ENCODE measurements around the gene AKAP10. TPM values are rescaled to one million over a fixed set of nuclear protein-coding genes. Genes with fewer than 3 reads are reported as not detected.
A peak's percentile ranks its signal among the peaks of the same experiment; 100 is the strongest.
"Not testable (repeated sequence)": the region's sequence is repeated elsewhere in the genome, so short reads cannot be mapped to it uniquely, and the experiment has no call there.

AKAP10 gene, protein sequence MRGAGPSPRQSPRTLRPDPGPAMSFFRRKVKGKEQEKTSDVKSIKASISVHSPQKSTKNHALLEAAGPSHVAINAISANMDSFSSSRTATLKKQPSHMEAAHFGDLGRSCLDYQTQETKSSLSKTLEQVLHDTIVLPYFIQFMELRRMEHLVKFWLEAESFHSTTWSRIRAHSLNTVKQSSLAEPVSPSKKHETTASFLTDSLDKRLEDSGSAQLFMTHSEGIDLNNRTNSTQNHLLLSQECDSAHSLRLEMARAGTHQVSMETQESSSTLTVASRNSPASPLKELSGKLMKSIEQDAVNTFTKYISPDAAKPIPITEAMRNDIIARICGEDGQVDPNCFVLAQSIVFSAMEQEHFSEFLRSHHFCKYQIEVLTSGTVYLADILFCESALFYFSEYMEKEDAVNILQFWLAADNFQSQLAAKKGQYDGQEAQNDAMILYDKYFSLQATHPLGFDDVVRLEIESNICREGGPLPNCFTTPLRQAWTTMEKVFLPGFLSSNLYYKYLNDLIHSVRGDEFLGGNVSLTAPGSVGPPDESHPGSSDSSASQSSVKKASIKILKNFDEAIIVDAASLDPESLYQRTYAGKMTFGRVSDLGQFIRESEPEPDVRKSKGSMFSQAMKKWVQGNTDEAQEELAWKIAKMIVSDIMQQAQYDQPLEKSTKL
- 16.7 and 16.8 TPM in 2 replicates for total RNA-seq

DNA sequence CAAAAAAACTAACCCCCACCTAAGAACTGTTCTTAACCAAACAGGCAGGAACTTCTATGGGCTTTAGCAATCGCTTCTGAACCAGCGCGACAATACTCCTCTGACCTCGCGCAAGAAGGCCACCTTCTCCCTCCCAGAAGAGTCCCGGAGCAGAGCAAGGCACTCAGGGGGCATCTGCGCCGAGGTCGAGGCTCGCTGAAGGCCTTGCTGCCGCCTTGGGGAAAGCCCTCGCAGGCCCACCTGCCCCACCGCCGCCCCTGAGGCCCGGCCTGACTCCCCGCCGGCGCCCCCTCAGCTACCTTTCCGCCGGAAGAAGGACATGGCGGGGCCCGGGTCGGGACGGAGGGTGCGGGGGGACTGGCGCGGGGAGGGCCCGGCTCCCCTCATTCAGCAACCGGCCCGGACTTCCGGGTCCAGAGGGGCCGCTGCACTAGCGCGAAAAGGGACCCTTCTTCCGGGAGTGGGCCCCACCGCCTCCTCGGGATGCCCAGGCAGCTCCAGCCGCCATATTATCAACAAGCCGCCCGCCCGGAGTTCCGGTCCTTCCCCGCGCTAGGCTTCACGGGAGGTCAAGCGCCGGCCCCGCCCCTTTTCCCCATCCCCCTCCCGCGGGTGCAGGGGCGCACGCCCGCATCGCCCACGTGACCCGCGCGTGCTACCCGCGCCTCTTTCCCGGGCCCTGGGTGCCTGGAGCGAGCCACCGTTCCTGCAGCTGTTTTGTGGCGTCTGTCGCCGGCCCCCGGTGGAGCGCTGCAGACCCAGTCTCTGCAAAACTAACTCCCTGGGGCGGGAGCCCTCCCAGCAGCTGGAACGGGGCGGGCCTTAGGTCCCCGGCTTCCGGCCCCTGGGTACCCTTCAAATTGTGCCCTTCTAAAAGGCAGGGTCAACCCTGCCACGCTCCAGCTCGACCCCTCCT is at the start of gene AKAP10:
Gene AKAP10, minus strand, starts transcription at position 536 of the 916 bp plus-strand sequence. Its CDS starts 149 bp downstream, at position 387.
- no peak for DNase-seq (ENCODE audit: extremely low read depth, low read depth, low spot score)

DNA sequence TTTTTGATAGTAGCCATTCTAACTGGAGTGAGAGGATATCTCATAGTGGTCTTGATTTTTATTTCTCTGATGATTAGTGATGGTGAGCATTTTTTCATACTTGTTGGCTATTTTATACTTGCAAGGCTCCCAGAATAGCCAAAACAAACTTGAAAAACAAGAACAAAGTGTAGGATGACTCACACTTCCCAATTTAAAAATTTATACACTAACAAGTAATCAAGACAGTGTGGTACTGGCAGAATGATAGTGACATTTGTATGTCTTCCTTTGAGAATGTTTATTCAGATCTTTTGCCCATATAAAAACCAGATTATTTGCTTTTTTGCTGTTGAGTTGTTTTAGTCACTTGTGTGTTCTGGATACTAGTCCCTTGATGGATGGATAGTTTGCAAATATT is 49.3 kb upstream of the AKAP10 start:
- DNase-seq (ENCODE audit: extremely low read depth, low read depth, low spot score): no peak

DNA sequence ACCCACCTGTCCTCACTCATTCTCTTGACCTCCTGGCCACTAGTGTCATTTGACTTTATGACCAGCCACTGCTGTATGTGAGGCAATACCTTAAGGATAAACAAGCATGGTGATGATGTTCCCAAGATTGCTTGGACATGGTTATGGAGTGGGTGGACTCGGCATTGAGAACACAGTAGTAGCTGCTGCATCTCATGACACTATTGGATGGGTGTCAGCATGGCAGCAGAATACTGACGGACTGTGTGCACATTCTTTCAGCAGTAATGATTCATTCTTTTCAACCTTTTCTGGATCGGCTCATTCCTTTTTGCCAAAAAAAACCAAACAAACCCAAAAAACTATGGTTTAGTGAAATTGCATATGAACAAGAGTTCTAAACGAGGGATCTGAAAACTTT is 45.1 kb upstream of the AKAP10 start:
- no peak for DNase-seq (ENCODE audit: extremely low read depth, low read depth, low spot score)

DNA sequence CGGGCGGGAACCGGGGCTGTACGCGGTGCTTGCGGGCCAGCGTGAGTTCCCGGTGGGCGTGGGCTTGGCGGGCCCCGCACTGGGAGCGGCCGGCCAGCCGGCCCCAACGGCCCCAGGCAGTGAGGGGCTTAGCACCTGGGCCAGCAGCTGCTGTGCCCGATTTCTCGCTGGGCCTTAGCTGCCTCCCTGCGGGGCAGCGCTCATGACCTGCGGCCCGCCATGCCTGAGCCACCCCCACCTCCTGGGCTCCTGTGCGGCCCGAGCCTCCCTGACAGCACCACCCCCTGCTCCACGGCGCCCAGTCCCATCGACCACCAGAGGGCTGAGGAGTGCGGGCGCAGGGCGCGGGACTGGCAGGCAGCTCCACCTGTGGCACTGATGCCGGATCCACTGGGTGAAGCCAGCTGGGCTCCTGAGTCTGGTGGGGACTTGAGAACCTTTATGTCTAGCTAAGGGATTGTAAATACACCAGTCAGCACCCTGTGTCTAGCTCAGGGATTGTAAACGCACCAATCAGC is 38.9 kb upstream of the AKAP10 start:
- DNase-seq (ENCODE audit: extremely low read depth, low read depth, low spot score): not testable (repeated sequence)

DNA sequence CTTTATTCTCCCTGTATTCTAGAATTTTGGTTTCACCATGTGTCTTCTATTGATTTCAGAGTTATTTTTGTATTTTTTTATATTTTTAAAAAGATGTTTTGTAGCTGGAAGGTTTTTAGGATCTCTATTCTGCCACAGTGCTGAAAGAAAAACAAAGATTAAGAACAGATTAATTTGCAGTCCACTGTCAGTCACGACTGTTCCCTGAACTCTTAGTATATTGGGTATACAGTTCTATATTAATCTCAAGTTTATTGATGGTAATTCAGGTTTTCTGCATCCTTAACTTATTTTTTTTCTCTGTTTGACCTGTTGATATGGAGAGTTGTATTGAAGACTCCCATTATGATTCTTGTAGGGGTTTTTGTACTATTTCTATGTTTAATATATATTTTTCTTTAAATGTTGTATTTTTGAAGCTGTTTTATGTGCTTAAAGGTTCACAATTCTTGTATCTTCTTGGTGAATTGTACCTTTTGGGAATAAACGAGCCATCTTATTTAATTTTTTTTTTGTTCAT is 34.4 kb upstream of the AKAP10 start:
- no peak for DNase-seq (ENCODE audit: extremely low read depth, low read depth, low spot score)

DNA sequence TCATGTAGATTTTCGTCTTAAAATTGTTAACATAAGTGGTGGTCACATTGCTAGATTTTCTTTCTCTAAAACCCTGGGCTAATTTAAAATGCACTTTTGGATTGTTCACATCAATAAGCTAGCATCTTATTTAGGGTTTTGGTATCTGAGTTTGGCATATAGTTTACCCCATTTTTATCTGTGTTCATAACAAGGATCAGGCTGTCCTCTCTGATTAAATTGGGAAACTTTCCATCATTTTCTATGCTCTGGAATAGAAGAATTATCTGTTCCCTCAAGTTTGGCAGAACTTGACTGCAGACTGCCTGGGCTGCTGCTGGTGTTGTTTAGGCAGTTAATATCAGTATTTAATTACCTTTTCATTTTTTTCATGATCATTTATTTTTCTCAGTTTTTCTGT is 33.3 kb upstream of the AKAP10 start:
- DNase-seq (ENCODE audit: extremely low read depth, low read depth, low spot score): no peak

DNA sequence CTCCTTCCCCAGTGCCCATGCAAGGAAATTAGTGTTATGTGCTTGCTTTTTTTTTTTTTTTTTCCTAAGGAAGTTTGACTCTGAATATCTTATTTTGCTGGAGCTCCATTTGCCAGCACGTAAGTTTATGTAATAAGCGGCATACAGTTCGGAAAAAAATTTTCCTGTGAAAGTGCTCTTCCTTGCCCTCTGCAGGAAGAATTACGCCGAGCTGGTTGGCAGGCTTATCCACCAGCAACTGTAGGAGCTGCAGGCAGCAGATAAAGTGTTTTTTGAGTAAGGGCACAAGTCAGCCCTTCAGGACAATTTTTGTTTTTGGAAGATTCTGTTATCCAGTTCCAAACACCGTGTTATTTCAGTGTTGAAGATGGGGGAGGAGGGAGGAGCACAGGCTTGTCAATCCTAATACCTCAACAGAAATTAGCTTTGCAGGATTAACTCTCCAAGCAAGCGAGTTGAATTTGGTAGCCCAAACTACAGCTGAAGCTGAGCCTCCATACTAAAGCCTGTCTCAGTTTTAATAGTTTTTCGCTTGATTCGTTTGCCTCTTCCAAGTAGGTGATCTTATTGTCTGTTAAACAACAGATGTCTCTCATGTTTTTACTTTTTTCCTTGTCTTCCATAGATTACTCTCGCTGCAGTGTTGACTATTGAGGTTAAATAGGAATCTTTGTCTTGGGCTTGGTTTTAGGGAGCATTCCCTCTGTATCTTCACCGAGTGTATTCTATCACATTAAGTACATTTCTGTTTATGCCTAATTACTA is 32.7 kb upstream of the AKAP10 start:
- DNase-seq (ENCODE audit: extremely low read depth, low read depth, low spot score): peak; percentile 20

DNA sequence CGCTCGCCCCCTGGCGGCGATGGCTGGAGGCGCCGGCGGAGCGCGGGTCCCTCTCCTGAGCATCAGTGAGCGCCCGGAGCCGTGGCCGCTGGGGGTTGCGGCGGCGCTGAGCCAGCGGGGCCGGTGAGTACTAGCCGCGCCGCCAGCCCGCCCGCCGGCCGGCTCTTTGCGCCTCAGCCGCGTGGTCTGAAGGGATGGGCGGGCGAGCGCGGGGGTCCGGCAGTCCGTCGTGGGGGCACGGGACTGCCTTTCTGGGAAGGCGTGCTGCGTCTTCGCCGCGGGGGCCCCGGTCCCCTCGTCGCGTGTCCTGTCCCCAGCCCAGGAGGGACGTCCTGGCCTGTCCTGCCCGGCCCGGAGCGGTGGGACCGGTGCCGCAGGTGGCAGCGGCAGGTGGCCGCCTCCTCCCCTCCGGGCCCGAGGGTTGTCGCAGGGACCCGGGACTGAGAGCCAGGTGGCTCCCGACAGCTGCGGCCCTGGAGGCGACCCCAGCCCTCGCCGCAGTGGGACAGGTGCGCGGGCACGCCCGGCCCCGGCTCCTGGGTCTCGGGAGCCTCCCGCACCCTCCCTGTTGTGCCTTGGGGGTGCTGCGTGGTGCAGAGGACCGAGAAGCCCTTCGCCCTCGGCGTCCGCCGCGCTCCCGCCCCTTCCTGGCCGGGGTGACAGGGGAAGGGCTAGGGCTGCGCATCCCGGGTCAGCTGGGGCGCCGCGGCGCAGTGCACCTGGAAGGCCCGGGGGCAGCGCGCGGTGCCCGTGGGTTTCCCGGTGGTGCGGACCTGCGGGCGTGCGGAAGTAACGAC is 31.9 kb upstream of the AKAP10 start, which contains the start of gene SPECC1:
Gene SPECC1, plus strand, starts transcription at position 58 of the 797 bp plus-strand sequence. CDS start 87,293 bp downstream, outside the sequence.
- no peak for DNase-seq (ENCODE audit: extremely low read depth, low read depth, low spot score)

DNA sequence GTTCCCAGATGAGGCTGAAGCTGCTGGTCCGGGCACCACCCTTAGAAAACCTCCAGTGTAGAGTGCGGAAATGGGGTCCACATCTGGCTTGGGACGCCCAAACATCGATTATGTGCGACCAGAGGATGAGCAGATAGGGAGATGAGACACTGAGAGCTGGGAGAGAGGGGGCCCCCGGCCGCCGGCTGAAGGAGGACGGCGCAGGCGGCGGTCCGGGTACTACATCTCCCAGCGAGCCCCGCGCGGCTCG is 31.3 kb upstream of the AKAP10 start:
- no peak for DNase-seq (ENCODE audit: extremely low read depth, low read depth, low spot score)

DNA sequence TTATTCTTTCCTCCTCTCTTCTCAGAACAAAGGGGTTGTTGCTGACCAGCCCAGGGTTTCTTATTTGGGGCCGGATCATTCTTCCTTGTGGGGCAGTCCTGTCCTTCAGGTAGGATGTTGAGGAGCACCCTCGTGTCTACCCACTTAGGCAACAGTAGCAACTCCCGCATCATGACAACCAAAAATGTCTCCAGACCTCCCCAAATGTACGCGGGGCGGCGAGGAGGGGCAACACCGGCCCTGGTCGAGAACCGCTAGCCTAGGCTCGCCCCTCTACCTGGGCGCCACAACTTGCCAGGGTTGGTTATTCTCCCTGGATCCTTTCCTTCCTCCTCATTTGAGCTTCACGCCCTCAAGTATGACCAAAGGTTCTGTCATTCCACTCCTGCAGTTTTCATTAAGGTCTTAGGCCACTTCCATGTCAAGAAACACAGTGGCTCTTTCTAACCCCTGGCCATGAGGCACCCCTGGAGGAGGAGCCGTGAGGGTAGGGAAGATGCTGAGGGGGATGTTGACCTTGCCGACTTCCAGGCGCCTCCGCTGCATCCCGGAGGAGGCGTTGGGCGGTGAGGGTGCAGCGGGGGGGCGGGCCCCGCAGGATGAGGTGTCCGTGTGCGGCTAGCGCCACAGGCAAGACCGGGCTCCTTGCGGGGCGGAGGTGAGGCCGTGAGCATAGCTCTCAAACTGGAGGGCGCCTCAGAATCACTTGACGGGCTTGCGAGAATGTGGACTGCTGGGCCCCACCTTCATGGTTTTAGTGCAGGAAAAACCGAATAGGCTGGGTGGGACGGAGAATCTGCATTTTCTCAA is 30.8 kb upstream of the AKAP10 start:
- DNase-seq (ENCODE audit: extremely low read depth, low read depth, low spot score): no peak

DNA sequence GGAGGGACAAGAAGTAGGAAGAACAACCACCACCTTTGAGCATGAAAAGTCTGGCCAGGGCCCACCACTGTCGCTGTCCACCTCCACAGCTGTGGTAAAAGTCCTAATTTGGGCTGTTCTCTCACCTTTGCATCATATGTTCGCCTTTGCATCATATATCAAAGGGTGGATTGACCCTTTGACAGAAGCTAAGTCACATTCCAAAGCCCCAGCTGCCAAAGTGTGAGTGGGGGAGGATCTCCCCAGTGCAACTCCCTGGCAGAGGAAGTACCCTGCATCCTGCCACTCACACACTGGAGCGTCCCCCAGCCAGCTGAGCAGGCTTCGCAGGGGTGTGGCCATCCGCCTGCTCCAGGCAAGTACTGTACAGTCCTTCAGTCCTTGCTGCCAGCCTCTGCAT is 18.9 kb upstream of the AKAP10 start:
- no peak for DNase-seq (ENCODE audit: extremely low read depth, low read depth, low spot score)

DNA sequence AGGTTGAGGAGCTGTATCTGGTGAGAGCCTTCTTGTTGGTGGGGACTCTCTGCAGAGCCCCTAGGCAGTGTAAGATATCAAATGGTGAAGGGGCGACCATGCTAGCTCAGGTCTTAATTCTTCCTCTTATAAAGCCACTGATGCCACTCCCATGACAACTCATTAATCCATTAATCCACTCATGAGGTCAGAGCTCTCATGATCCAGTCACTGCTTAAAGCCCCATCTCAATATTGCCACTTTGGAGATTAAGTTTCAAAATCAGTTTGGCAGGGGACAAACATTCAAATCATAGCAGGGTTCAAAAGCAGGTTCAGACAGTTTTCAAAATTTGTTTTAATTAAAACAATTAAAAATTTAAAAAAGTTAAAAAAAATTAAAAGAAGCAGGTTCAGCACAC is 18.5 kb upstream of the AKAP10 start:
- DNase-seq (ENCODE audit: extremely low read depth, low read depth, low spot score): no peak

DNA sequence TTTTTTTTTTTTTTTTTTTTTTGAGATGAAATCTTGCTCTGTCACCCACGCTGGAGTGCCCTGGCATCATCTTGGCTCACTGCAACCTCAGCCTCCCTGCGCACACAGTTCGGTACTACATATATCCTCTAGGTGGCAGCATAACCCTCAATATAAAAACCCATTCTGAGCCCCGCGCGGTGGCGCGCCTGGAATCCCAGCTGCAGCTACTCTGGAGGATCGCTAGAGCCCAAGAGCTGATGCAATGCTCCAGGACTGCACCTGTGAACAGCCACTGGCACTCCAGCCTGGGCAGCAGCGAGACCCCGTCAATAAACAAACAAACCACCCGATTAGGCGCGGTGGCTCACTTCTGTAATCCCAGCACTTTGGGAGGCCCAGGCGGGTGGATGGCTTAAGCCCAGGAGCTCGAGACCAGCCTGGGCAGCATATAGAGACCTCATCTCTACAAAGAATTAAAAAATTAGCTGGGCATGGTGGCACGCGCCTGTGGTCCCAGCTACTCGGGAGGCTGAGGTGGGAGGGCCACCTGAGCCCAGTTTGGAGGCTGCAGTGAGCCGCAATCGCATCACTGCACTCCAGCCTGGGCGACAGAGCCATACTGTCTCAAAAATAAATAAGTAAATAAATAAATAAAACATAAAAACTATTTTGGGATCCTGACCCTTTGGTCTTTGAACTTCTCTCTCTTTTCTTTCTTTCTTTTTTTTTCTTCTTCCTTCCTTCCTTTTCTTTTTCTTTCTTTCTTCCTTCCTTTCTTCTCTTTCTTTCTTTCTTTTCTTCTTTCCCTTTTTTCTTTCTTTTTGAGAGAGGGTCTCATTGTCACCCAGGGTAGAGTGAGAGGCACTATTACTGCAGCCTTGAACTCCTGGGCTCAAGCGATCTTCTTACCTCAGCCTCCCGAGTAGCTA is 15.4 kb upstream of the AKAP10 start:
- DNase-seq (ENCODE audit: extremely low read depth, low read depth, low spot score): no peak

DNA sequence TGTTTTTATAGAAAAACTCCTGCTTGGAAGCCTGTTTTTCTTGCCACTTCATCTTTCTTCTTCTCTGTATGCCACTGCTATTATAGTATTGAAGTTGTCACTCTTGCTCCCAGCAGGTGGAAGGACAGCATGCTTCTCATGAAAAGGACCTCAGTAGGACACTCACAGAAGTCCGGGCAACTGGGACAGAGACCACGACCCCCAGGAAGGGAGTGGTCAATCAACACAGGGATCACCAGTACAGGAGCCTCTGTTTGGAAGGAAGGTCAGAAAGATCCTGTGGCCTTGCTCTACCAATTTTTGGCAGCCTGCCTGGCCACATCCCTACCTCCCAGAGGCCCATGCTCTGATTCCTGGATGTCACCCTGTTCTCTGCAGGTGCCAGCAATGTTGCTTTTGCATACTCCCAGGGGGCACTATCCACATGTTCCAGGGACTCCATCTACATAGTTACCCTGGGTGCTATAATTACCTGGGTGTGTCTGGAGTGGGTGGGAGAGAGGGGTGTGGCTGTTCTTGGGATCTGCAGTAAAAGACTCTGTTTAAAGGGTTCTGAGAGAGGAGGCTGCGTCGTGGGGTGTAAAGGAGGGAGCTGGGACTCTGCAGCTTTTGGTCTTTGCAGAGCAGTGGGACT is 13.7 kb upstream of the AKAP10 start:
- DNase-seq (ENCODE audit: extremely low read depth, low read depth, low spot score): no peak

DNA sequence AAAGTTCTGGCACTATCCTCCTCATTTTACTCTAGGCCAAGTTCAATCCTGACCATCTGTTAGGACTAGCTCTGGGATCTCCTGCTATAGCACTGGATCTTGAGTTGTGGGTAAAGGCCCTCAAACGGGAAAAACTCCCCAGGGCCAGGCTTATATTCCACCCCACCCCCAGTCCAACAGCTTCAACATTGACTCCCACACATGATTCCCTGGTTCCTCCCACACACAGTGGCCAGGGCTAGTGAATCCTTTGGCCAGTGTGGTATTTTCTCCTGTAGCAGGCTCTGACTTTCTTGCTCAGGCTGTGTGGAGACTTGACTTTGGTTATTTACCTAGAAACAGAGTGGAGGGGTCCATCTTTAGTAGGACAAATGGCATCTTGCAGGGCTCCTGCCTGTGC is 10.3 kb upstream of the AKAP10 start:
- DNase-seq (ENCODE audit: extremely low read depth, low read depth, low spot score): no peak

DNA sequence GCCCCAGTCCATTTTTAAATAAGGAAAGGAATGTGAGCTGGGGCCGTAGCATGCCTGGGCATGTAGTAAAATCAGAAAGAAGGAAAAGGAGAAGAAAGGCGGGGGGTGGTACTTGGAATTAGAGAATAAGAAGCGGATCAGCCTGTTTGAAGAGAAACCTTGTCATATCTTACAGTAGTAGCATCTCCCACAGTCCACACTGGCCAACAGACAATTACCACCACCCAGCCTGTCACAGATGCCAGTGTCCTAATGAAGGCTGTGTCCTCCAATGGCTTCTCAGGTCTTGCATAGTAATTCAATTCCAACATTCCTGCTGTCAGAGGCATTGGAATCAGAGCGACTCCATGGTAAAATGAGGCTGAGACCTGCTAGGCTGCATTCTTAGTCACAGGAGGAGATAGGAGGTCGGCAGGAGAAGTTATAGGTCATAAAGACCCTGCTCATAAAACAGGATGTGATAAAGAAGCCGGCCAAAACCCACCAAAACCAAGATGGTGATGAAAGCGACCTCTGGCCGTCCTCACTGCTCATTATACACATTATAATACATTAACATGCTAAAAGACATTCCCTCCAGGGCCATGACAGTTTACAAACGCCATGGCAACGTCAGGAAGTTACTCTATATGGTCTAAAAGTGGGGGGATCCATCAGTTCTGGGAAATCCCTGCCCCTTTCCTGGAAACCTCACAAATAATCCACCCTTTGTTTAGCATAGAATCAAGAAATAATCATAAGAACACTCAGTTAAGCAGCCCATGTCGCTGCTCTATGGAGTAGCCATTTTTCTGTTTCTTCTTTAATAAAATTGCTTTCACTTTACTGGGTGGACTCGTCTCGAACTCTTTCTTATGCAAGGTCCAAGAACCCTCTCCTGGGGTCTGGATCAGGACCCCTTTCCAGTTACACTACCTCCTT is 9.6 kb upstream of the AKAP10 start:
- DNase-seq (ENCODE audit: extremely low read depth, low read depth, low spot score): no peak

Measured in glomerular endothelial cell (primary cell).